Keratinocyte (primary cell): ENCODE measurements around the gene AFF2. TPM values are rescaled to one million over a fixed set of nuclear protein-coding genes. Genes with fewer than 3 reads are reported as not detected.

Source experiments
- DNase-seq: peaks from one replicate; pipeline ENCODE4 v3.0.0-alpha.2; 2011; ENCODE audit warnings: low read depth, missing footprints, low spot score
- FAIRE-seq: peaks from 2 replicates; lab custom pipeline; 2011; peaks lifted over from hg19 to GRCh38; lab: Jason Lieb, UNC
- H2AFZ ChIP-seq: 2 replicates; pipeline ENCODE4 v1.6.0; 2012; ENCODE audit warnings: low read length, control low read depth, inconsistent platforms; ENCODE audit not compliant: control insufficient read depth
- H3K27ac ChIP-seq: 2 replicates; pipeline ENCODE4 v1.5.1; 2011; ENCODE audit warnings: low read length; ENCODE audit not compliant: control insufficient read depth, insufficient read depth
- H3K27me3 ChIP-seq: 3 replicates; pipeline ENCODE4 v1.6.0; 2011; ENCODE audit warnings: low read length; ENCODE audit not compliant: control insufficient read depth, insufficient read depth; ENCODE audit errors: extremely low read depth
- H3K36me3 ChIP-seq, 2 experiments: 2 replicates in 1 of 2; 3 replicates in 1 of 2; pipeline ENCODE4 v1.5.1; 2011; ENCODE audit warnings: low read length in 2 of 2, mild to moderate bottlenecking in 1 of 2; ENCODE audit not compliant: control insufficient read depth in 2 of 2, insufficient read depth in 2 of 2; ENCODE audit errors: extremely low read depth in 1 of 2
- H3K4me1 ChIP-seq: 3 replicates; pipeline ENCODE4 v1.5.1; 2011; ENCODE audit warnings: low read length; ENCODE audit not compliant: control insufficient read depth, insufficient read depth; ENCODE audit errors: extremely low read depth
- H3K4me2 ChIP-seq: 3 replicates; pipeline ENCODE4 v1.6.0; 2011; ENCODE audit warnings: low read depth, low read length; ENCODE audit not compliant: control insufficient read depth, insufficient read depth; ENCODE audit errors: extremely low read depth
- H3K4me3 ChIP-seq, 3 experiments: fragments of 200-600 bp in 1 of 3; sonication (generic) in 1 of 3; 2 replicates in 2 of 3; 3 replicates in 1 of 3; pipeline ENCODE4 v1.5.1; 2011 to 2016; ENCODE audit warnings: low read length in 3 of 3, mild to moderate bottlenecking in 3 of 3, control low read depth in 2 of 3, inconsistent platforms in 1 of 3, low read depth in 1 of 3, mixed read lengths in 1 of 3, mixed run types in 1 of 3, moderate library complexity in 1 of 3; ENCODE audit not compliant: control insufficient read depth in 2 of 3, insufficient read depth in 2 of 3; ENCODE audit errors: extremely low read depth in 1 of 3
- H3K79me2 ChIP-seq: 2 replicates; pipeline ENCODE4 v1.6.0; 2012; ENCODE audit warnings: low read length; ENCODE audit not compliant: control insufficient read depth, insufficient read depth
- H3K9ac ChIP-seq: 3 replicates; pipeline ENCODE4 v1.6.0; 2011; ENCODE audit warnings: low read length; ENCODE audit not compliant: control insufficient read depth, insufficient read depth; ENCODE audit errors: extremely low read depth
- H3K9me1 ChIP-seq: 3 replicates; pipeline ENCODE4 v1.6.0; 2011; ENCODE audit warnings: low read length; ENCODE audit not compliant: control insufficient read depth, insufficient read depth; ENCODE audit errors: extremely low read depth
- H3K9me3 ChIP-seq: 2 replicates; pipeline ENCODE4 v1.5.1; 2012; ENCODE audit warnings: low read depth, low read length; ENCODE audit not compliant: control insufficient read depth
- H4K20me1 ChIP-seq: 3 replicates; pipeline ENCODE4 v1.6.0; 2011; ENCODE audit warnings: low read length; ENCODE audit not compliant: control insufficient read depth, insufficient read depth; ENCODE audit errors: extremely low read depth
- CTCF ChIP-seq, 3 experiments: IDR thresholded peaks in 1 of 3; conservative IDR thresholded peaks in 1 of 3; optimal IDR thresholded peaks in 1 of 3; 2 replicates in 2 of 3; 3 replicates in 1 of 3; pipeline versions ENCODE3 to v1.5.1; 2011; ENCODE audit warnings: low read length in 3 of 3, mild to moderate bottlenecking in 3 of 3, moderate library complexity in 2 of 3, control low read depth in 1 of 3, inconsistent platforms in 1 of 3; ENCODE audit not compliant: insufficient read depth in 2 of 3; ENCODE audit errors: extremely low read depth in 1 of 3
- EZH2 ChIP-seq: IDR thresholded peaks from one replicate; pipeline ENCODE4 v1.6.1; 2012; ENCODE audit warnings: inconsistent platforms, mild to moderate bottlenecking, low read length, moderate library complexity
- dilution Hi-C: fragments of 300-500 bp; cut with MboI; formaldehyde crosslinking; loops from one replicate; pipeline ENCODE4 v1.7.0; 2020; ENCODE audit warnings: low sequenced_read_pairs; ENCODE audit not compliant: extremely low pct_ligation_motif_present
- polyA plus RNA-seq, 5 experiments: library from polyadenylated mRNA; depleted of rRNA in 3 of 5; stranded (reverse) in 3 of 5; stranded (forward) in 1 of 5; unstranded in 1 of 5; fragments of >200 nt; gene quantifications; 1 replicate in 1 of 5; 2 replicates in 3 of 5; 3 replicates in 1 of 5; pipeline versions ENCODE4 v1.2.1 to v1.2.3, GENCODE V29; 2011 to 2012; ENCODE audit warnings: missing spikeins in 2 of 5, low read depth in 1 of 5, low replicate concordance in 1 of 5

AFF2 gene
- polyA plus RNA-seq, 1 donor (not counting 4 experiments of a cell fraction or from before 2014, with no cell fraction given) = 0.01 TPM

GRCh38 chrX:148940411-148940996, 440.1 kb downstream of the AFF2 start:
- dilution Hi-C loops = no loop called here
- H3K36me3 ChIP-seq = no peaks in the 10 kb centered on the region
- FAIRE-seq = no peak

DNA sequence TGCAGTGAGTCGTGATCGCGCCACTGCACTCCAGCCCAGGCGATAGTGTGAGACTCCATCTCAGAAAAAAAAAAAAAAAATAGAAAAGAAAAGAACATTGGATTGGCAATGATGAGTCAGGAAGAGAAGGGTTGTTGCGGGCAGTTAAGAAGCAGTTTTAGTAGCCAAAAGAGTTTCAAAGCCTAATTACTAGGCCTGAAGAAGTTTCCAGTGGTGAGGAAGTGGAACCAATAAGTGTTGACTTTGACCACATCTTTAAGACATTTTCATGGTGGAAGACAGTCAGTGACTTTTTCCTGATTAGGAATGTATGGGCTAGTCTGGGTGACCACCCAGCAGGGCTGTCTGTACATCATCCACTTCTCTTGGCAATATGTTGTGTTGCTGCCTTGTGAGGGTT, 442.3 kb downstream of the AFF2 start:
- TF ChIP-seq CTCF (optimal IDR thresholded peaks at IDR 0.05 in 1 of 3, IDR thresholded peaks at IDR 0.05 in 1 of 3, conservative IDR thresholded peaks at IDR 0.05 in 1 of 3; ENCODE audit: extremely low read depth in 1 of 3, insufficient read depth in 2 of 3, low read length in 3 of 3) (no peak), EZH2 (no peak)
- Histone ChIP-seq H3K4me2 (no peak overlapping the region), H3K9ac (no peak overlapping the region), H3K9me1 (no peaks in the 10 kb centered on the region), H3K36me3 (no peaks in the 10 kb centered on the region), H3K4me3 (no peak overlapping the region), H3K9me3 (no peaks in the 10 kb centered on the region), H3K4me1 (no peaks in the 10 kb centered on the region), H3K27me3 (no peaks in the 10 kb centered on the region), H2AFZ (no peak overlapping the region), H3K79me2 (no peaks in the 10 kb centered on the region), H3K27ac (no peak overlapping the region), H4K20me1 (no peaks in the 10 kb centered on the region)
- no peak for FAIRE-seq
- DNase-seq = no peak
- dilution Hi-C loops = no loop called here

More at GRCh38 chrX:148940411-148940996, 440.1 kb downstream of the AFF2 start:
- no peak overlapping the region for H3K9ac ChIP-seq
- H3K4me3 ChIP-seq = no peak overlapping the region
- no peaks in the 10 kb centered on the region for H4K20me1 ChIP-seq
- DNase-seq = no peak
- no peaks in the 10 kb centered on the region for H3K9me3 ChIP-seq
- no peaks in the 10 kb centered on the region for H3K4me1 ChIP-seq
- H3K79me2 ChIP-seq = no peaks in the 10 kb centered on the region
- no peaks in the 10 kb centered on the region for H3K27me3 ChIP-seq
- no peak for TF ChIP-seq CTCF (optimal IDR thresholded peaks at IDR 0.05 in 1 of 3, IDR thresholded peaks at IDR 0.05 in 1 of 3, conservative IDR thresholded peaks at IDR 0.05 in 1 of 3; ENCODE audit: extremely low read depth in 1 of 3, insufficient read depth in 2 of 3, low read length in 3 of 3)
- TF ChIP-seq EZH2 = no peak
- no peak overlapping the region for H2AFZ ChIP-seq
- no peaks in the 10 kb centered on the region for H3K9me1 ChIP-seq
- H3K4me2 ChIP-seq = no peak overlapping the region
- H3K27ac ChIP-seq = no peak overlapping the region
